ENCODE data around the gene SYTL2. TPM values are rescaled to one million over a fixed set of nuclear protein-coding genes. Genes with fewer than 3 reads are reported as not detected.
"Not testable (repeated sequence)": the region's sequence is repeated elsewhere in the genome, so short reads cannot be mapped to it uniquely, and the experiment has no call there.

SYTL2 gene
- 0.94 TPM for polyA plus RNA-seq (2012; ENCODE audit: insufficient read depth, insufficient read length, low read depth)

DNA sequence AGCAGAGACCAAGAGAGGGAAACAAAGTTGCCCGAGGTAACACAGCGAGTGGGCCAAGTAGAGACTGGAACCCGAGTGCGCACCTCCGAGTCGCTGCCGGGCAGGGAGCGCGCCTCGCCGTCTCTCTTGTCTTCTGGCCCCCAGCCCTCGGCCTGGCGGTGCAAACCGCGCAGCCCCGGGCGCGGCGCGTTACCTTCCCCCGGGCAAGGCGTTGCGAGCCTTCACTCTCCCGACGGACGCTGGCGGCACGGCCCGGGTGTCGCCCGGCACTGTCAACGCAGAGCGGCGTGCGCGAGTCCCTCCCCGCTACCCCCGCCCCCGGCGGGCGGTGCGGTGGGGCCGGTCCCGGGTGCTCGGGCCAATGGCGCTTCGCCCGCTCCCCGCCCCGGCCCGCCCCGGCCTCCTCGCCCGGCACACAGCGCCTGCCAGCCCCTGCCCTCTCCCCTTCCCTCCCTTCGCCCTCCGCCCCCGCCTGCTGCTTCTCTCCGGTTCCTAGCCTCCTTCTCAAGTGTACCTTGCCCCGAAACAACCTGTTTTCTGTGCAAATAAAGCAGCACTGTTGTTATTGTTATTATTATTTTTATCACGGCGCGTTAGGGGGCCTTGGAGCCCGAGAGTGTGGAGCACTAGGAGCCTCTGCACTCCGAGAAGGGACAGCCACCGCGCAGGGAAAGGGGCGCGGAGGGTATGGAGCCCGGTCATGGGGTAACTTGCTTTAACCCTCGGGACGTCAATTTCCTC is at the start of gene SYTL2:
Gene SYTL2 (minus strand): TSS at position 271 of the 741 bp plus-strand sequence. CDS start 53,416 bp downstream, outside the sequence.
- TF ChIP-seq, protein P1, sequence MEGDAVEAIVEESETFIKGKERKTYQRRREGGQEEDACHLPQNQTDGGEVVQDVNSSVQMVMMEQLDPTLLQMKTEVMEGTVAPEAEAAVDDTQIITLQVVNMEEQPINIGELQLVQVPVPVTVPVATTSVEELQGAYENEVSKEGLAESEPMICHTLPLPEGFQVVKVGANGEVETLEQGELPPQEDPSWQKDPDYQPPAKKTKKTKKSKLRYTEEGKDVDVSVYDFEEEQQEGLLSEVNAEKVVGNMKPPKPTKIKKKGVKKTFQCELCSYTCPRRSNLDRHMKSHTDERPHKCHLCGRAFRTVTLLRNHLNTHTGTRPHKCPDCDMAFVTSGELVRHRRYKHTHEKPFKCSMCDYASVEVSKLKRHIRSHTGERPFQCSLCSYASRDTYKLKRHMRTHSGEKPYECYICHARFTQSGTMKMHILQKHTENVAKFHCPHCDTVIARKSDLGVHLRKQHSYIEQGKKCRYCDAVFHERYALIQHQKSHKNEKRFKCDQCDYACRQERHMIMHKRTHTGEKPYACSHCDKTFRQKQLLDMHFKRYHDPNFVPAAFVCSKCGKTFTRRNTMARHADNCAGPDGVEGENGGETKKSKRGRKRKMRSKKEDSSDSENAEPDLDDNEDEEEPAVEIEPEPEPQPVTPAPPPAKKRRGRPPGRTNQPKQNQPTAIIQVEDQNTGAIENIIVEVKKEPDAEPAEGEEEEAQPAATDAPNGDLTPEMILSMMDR (IDR thresholded peaks at IDR 0.05; ENCODE audit: low read depth, low read length), result no peak
- 0 out of 2 replicates have a peak, but pooled peaks cover 3% of the 10 kb centered on the region for H3K4me1 ChIP-seq
- peak within 1 kb of the TSS; percentile 38 for H3K4me3 ChIP-seq (ENCODE audit: low read depth, low read length)
- DNase-seq, result peak; percentile 70
- no peaks in the 10 kb centered on the region for H3K36me3 ChIP-seq
- H3K27me3 ChIP-seq, result peaks cover 18% of the 10 kb centered on the region
- no peaks in the 10 kb centered on the region for H3K9me3 ChIP-seq

DNA sequence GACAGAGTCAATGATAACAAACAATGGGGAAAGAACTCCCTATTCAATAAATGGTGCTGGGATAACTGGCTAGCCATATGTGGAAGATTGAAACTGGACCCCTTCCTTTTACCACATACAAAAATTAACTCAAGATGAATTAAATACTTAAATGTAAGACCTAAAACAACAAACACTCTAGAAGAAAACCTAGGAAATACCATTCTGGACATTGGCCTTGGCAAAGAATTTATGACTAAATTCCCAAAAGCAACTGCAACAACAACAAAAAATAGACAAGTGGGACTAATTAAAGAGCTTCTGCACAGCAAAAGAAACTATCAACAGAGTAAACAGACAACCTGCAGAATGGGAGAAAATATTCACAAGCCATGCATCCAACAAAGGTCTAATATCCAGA is 48.6 kb upstream of the SYTL2 start:
- not testable (repeated sequence) for H3K36me3 ChIP-seq; H3K9me3 ChIP-seq; H3K27me3 ChIP-seq; H3K4me1 ChIP-seq; DNase-seq; H3K4me3 ChIP-seq (ENCODE audit: low read depth, low read length)

GRCh38 chr11:85857098-85857497 is 46.2 kb upstream of the SYTL2 start:
- TF ChIP-seq, protein P1 (IDR thresholded peaks at IDR 0.05; ENCODE audit: low read depth, low read length), result no peak
- H3K4me3 ChIP-seq (ENCODE audit: low read depth, low read length), result no peak overlapping the region
- H3K9me3 ChIP-seq, result no peaks in the 10 kb centered on the region
- no peaks in the 10 kb centered on the region for H3K36me3 ChIP-seq
- no peak for DNase-seq
- no peaks in the 10 kb centered on the region; the same call in 1 of the 2 replicates for H3K27me3 ChIP-seq
- peaks cover 4% of the 10 kb centered on the region for H3K4me1 ChIP-seq

DNA sequence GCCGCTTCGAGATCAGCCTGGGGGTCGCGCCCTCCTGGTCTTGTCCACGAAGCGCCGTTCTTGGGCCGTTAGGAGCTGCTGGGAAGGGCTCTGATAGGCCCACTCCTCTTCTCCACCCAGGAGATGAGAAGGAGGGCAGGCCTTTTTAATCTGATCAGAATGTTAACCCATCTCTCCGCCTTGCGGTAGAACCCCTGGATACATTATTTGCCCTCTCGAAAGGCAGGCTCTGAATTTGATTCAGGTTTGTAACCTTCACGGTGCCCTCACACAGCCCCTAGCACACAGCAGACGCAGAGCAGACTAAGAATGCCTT is 44.4 kb upstream of the SYTL2 start, which contains the start of gene CCDC83:
Gene CCDC83 (plus strand): TSS at position 43 of the 316 bp plus-strand sequence. CDS start 9,741 bp downstream, outside the sequence.
- H3K36me3 ChIP-seq, result no peaks in the 10 kb centered on the region
- DNase-seq, result no peak
- TF ChIP-seq, protein P1 (IDR thresholded peaks at IDR 0.05; ENCODE audit: low read depth, low read length), result no peak
- H3K4me1 ChIP-seq, result peaks cover 4% of the 10 kb centered on the region
- H3K4me3 ChIP-seq (ENCODE audit: low read depth, low read length), result peak within 1 kb of the TSS; percentile 63
- no peaks in the 10 kb centered on the region for H3K9me3 ChIP-seq
- no peaks in the 10 kb centered on the region for H3K27me3 ChIP-seq

GRCh38 chr11:85854557-85855340 is 43.8 kb upstream of the SYTL2 start:
- H3K4me3 ChIP-seq (ENCODE audit: low read depth, low read length), result peak overlapping the region; percentile 63
- H3K27me3 ChIP-seq, result no peaks in the 10 kb centered on the region
- TF ChIP-seq, protein P1 (IDR thresholded peaks at IDR 0.05; ENCODE audit: low read depth, low read length), result peak; percentile 66
- H3K4me1 ChIP-seq, result peaks cover 4% of the 10 kb centered on the region
- H3K9me3 ChIP-seq, result no peaks in the 10 kb centered on the region
- no peaks in the 10 kb centered on the region for H3K36me3 ChIP-seq
- peak; percentile 93 for DNase-seq

DNA sequence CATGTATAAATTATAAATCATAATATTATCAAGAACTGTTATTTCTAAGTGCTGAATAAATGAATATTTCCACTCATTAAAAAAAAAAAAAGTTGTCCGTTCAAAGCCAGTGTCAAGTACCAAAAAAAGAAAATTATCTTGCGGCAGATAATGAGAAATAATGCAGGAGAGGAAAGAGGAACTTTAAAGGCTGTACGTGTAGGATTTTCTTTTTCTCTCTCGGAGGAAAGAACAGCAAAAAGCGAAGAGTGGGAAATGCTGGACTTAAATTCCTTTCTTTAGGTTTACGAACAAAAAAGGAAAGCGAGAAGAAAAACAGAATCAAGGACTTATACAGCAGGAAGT is 43.2 kb upstream of the SYTL2 start:
- TF ChIP-seq, protein P1 (IDR thresholded peaks at IDR 0.05; ENCODE audit: low read depth, low read length), result no peak
- DNase-seq, result no peak

DNA sequence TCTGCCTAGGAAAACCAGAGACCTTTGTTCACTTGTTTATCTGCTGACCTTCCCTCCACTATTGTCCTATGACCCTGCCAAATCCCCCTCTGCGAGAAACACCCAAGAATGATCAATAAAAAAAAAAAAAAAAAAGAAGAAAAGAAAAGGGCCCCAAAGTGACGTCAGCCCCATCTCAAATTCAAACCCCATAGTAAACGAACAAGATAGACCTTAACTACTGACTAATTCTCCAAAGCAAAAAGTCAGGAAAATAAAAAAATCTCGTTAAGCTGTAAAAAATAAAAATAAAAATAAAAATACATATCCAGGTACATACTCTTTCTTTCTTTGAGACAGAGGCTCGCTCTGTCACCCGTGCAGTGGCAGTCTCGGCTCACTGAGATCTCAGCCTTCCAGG is 42.6 kb upstream of the SYTL2 start:
- not testable (repeated sequence) for H3K36me3 ChIP-seq; H3K9me3 ChIP-seq; H3K4me1 ChIP-seq; DNase-seq; H3K4me3 ChIP-seq (ENCODE audit: low read depth, low read length); H3K27me3 ChIP-seq

More for the DNA sequence above, 43.2 kb upstream of the SYTL2 start:
- no peaks in the 10 kb centered on the region for H3K9me3 ChIP-seq
- H3K27me3 ChIP-seq, result no peaks in the 10 kb centered on the region
- peak overlapping the region; percentile 63 for H3K4me3 ChIP-seq (ENCODE audit: low read depth, low read length)
- H3K36me3 ChIP-seq, result no peaks in the 10 kb centered on the region
- peaks cover 4% of the 10 kb centered on the region for H3K4me1 ChIP-seq

- not testable (repeated sequence) for H3K36me3 ChIP-seq; H3K4me3 ChIP-seq (ENCODE audit: low read depth, low read length); DNase-seq; H3K27me3 ChIP-seq; H3K4me1 ChIP-seq; H3K9me3 ChIP-seq
These were observed 41.8 kb upstream of the SYTL2 start for GRCh38 chr11:85852754-85853153.

Data from BE2C (cell line).